ENCODE results near the gene ZNF236. TPM values are rescaled to one million over a fixed set of nuclear protein-coding genes. Genes with fewer than 3 reads are reported as not detected.

The ZNF236 gene
- total and polyA plus RNA-seq, 2 donors (not counting 3 experiments of a cell fraction or from before 2014, with no cell fraction given), result 4.5 to 14.7 TPM

GRCh38 chr18:76897257-76897656 is 74.9 kb downstream of the ZNF236 start:
- no peaks in the 10 kb centered on the region for H3K27me3 ChIP-seq (ENCODE audit: control insufficient read depth in 2 of 2, insufficient read depth in 2 of 2, low read length in 2 of 2)
- no peak overlapping the region for H2AFZ ChIP-seq (ENCODE audit: low read depth, low read length)
- no peaks in the 10 kb centered on the region for H3K4me1 ChIP-seq (ENCODE audit: control insufficient read depth, extremely low read depth, insufficient read depth, low read length)
- H4K20me1 ChIP-seq (replicated peaks; ENCODE audit: control insufficient read depth, extremely low read depth, insufficient read depth, low read length), result no peaks in the 10 kb centered on the region
- FAIRE-seq (no peak), DNase-seq (ENCODE audit: low read depth, low spot score) (no peak)
- ChIA-PET CTCF (no interaction called here), POLR2A (no interaction called here)
- dilution Hi-C loops (cut with MboI; ENCODE audit: extremely low pct_ligation_motif_present, low sequenced_read_pairs) (no loop called here), intact Hi-C loops (cut with micrococcal nuclease) (no loop called here)
- H3K4me3 ChIP-seq (replicated peaks in 1 of 3; ENCODE audit: insufficient read depth in 1 of 3, low read depth in 1 of 3, low read length in 3 of 3), result no peak overlapping the region
- H3K9me3 ChIP-seq (replicated peaks; ENCODE audit: control insufficient read depth, insufficient read depth, low read length), result no peaks in the 10 kb centered on the region
- BruUV-seq (replicated peaks), result no TSS peak
- H3K27ac ChIP-seq (ENCODE audit: insufficient read depth, low read depth, low read length), result no peak overlapping the region
- H3K4me2 ChIP-seq (ENCODE audit: insufficient read depth, low read length), result no peak overlapping the region
- TF ChIP-seq MAX (IDR thresholded peaks at IDR 0.05; ENCODE audit: insufficient read depth, insufficient read length) (no peak), POLR2A (IDR thresholded peaks at IDR 0.05; ENCODE audit: low read depth, low read length) (no peak), POLR2AphosphoS5 (IDR thresholded peaks at IDR 0.05; ENCODE audit: insufficient read depth, low read depth, low read length) (no peak), GATA2 (IDR thresholded peaks at IDR 0.05; ENCODE audit: insufficient read depth, insufficient read length, low read depth, low read length) (no peak), MYC (IDR thresholded peaks at IDR 0.05; ENCODE audit: low read depth, low read length) (no peak), FOS (IDR thresholded peaks at IDR 0.05; ENCODE audit: borderline replicate concordance, insufficient read depth, low read length) (no peak), CTCF (IDR thresholded peaks at IDR 0.05; ENCODE audit: extremely low read depth in 1 of 2, insufficient read depth in 1 of 2, low read depth in 1 of 2, low read length in 2 of 2) (no peak)
- peaks cover 18 to 32% of the 10 kb centered on the region in 2 experiments for H3K36me3 ChIP-seq (ENCODE audit: control insufficient read depth in 2 of 2, extremely low read depth in 1 of 2, insufficient read depth in 2 of 2, low read length in 2 of 2)
- no peaks in the 10 kb centered on the region for H3K79me2 ChIP-seq (ENCODE audit: control insufficient read depth, insufficient read depth, low read length)
- H3K9me1 ChIP-seq (replicated peaks; ENCODE audit: control insufficient read depth, extremely low read depth, insufficient read depth, low read length), result no peaks in the 10 kb centered on the region
- no peak overlapping the region for H3K9ac ChIP-seq (replicated peaks; ENCODE audit: extremely low read depth, insufficient read depth, low read length)

All from endothelial cell of umbilical vein (primary cell).